OCI-LY3 (cell line): ENCODE data around the gene MYL6B.

Experiments
- H2AFZ ChIP-seq: fragments of 200-600, 300-600 bp; shearing (Covaris generic); 2 replicates; pipeline ENCODE4 v1.6.0; 2014; ENCODE audit warnings: antibody characterized with exemption, low read depth, low read length
- H3K27ac ChIP-seq: fragments of 200-600, 300-600 bp; sonication (generic); 2 replicates; pipeline ENCODE4 v1.5.1; 2014; ENCODE audit warnings: mild to moderate bottlenecking, low read length, moderate library complexity, mixed read lengths
- H3K27me3 ChIP-seq: fragments of 200-600, 300-600 bp; sonication (generic); 2 replicates; pipeline ENCODE4 v1.6.1; 2014; ENCODE audit warnings: low read depth, low read length, mixed read lengths
- H3K36me3 ChIP-seq: fragments of 200-600, 300-600 bp; sonication (generic); replicated peaks from 2 replicates; pipeline ENCODE3; 2014; ENCODE audit warnings: low read depth, low read length, mixed read lengths
- H3K4me1 ChIP-seq: fragments of 300-600, 200-600 bp; sonication (generic); 2 replicates; pipeline ENCODE4 v1.6.1; 2014; ENCODE audit warnings: low read length, mixed read lengths
- H3K4me2 ChIP-seq: fragments of 200-600, 300-600 bp; sonication (generic); 2 replicates; pipeline ENCODE4 v1.6.1; 2014; ENCODE audit warnings: low read length, mixed read lengths
- H3K4me3 ChIP-seq: fragments of 300-600, 200-600 bp; sonication (generic); 2 replicates; pipeline ENCODE4 v1.5.1; 2014; ENCODE audit warnings: antibody characterized with exemption, mild to moderate bottlenecking, low read length, moderate library complexity
- H3K79me2 ChIP-seq: fragments of 300-600, 200-600 bp; shearing (Covaris generic); 2 replicates; pipeline ENCODE4 v1.6.1; 2014; ENCODE audit warnings: mild to moderate bottlenecking, low read length, mixed read lengths
- H3K9ac ChIP-seq: fragments of 300-600, 200-600 bp; shearing (Covaris generic); 2 replicates; pipeline ENCODE4 v1.6.0; 2014; ENCODE audit warnings: mild to moderate bottlenecking, low read length, moderate library complexity
- H3K9me3 ChIP-seq: fragments of 200-600, 300-600 bp; shearing (Covaris generic); 2 replicates; pipeline ENCODE4 v1.6.1; 2014; ENCODE audit warnings: low read length, mixed read lengths; ENCODE audit not compliant: insufficient read depth
- H4K20me1 ChIP-seq: fragments of 200-600, 300-600 bp; sonication (generic); 2 replicates; pipeline ENCODE4 v1.6.1; 2016; ENCODE audit warnings: low read length, mixed read lengths; ENCODE audit not compliant: insufficient read depth
- EZH2phosphoT487 ChIP-seq: fragments of 200-600 bp; shearing (Covaris generic); IDR thresholded peaks from 2 replicates; pipeline ENCODE4 v1.6.1; 2018; ENCODE audit warnings: antibody characterized with exemption, mixed run types, low read depth
- TF ChIP-seq, protein P1 (sequence below): fragments of 200-600, 300-600 bp; sonication (generic); IDR thresholded peaks from 2 replicates; pipeline ENCODE4 v1.5.1; 2014; ENCODE audit warnings: antibody characterized with exemption, low read length, low read depth

The MYL6B gene

DNA sequence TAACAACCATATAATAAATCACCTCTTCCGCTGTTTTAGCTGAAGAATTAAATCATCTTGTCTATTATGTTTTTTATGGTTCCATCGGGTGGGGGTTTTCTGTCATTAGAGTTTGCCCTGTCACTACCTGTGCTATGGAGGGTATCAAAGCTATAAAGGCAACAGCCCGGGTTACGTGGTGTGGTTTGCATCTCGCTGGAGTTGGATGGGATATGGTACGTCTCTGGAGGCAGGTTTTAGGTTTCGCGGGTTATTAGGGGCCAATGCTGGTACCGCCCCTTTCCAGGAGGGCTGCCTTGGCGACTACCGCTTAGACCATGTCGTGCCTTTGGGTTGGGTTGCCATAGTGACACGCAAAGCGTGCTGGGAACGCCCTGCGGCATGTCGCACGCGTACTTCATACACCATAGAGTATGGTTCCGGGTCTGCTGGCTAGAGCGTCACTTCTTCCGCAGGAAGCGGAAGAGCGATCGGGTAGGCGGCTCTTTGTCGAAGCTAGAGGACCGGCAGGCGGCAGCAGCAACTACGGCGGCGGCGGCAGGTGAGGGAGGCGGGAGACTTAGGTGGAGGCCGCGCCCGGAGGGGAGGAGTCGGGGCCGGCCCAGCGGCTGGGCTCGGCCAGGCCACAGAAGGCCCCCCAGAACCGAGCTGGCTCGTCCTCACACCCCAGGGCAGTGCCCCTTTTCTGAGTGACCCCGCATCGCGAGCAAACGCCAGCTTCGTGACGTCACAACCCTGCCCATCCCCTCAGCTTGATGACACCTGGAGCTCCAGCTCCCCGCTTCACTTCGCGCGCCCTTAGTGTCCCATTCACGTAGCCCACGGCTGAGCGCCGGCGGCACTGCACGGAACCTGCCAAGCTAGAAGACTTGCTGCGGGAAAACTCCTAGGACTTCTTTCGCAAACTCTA, 34.4 kb upstream of the MYL6B start, which contains the start of gene ZC3H10:
Gene ZC3H10, plus strand, starts transcription at position 489 of the 910 bp plus-strand sequence. CDS start 2,297 bp downstream, outside the sequence.
- Histone ChIP-seq H3K79me2 (peaks cover 21% of the 10 kb centered on the region), H3K27ac (peak within 1 kb of the TSS; percentile 87), H3K27me3 (no peaks in the 10 kb centered on the region), H3K9ac (peak within 1 kb of the TSS; percentile 96), H3K9me3 (no peaks in the 10 kb centered on the region), H2AFZ (no peak within 1 kb of the TSS), H4K20me1 (no peaks in the 10 kb centered on the region), H3K36me3 (peaks cover 21% of the 10 kb centered on the region), H3K4me1 (peaks cover 18% of the 10 kb centered on the region), H3K4me3 (peak within 1 kb of the TSS; percentile 89), H3K4me2 (peak within 1 kb of the TSS; percentile 77)
- TF ChIP-seq EZH2phosphoT487 = no peak
- TF ChIP-seq, protein P1, sequence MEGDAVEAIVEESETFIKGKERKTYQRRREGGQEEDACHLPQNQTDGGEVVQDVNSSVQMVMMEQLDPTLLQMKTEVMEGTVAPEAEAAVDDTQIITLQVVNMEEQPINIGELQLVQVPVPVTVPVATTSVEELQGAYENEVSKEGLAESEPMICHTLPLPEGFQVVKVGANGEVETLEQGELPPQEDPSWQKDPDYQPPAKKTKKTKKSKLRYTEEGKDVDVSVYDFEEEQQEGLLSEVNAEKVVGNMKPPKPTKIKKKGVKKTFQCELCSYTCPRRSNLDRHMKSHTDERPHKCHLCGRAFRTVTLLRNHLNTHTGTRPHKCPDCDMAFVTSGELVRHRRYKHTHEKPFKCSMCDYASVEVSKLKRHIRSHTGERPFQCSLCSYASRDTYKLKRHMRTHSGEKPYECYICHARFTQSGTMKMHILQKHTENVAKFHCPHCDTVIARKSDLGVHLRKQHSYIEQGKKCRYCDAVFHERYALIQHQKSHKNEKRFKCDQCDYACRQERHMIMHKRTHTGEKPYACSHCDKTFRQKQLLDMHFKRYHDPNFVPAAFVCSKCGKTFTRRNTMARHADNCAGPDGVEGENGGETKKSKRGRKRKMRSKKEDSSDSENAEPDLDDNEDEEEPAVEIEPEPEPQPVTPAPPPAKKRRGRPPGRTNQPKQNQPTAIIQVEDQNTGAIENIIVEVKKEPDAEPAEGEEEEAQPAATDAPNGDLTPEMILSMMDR = peak; percentile 39

DNA sequence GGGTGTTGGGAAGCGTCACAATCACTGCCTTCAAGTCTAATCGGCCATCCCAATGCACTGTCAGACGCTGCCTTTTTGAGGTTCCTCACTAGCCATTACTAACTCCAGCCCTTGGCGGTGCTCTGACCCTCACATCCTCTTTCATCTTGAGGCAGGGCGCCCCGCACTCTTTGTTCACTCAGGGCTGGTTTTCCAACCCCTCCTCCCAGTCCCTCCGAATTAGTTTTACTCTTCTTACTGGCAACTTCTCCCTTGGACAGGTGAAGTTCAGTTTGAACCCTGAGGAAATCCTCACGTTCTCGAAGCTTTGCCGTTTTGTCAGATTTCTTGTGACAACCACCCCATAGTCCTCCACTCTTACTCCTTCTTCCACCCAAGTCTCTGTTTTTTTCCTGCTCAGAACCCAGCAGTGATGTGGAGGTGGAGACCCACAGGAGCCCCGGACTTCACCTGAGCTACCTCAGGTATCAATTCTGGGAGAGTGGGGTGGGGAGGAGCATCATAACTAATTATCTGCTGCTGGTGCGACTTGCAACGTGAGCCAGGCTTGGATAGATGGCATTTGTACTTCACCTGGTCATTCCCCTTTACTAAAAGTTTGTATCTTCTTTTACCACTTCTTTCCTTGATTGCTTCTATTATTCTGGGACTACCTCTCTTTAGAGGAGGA, 33.6 kb upstream of the MYL6B start:
- H3K4me3 ChIP-seq = peak overlapping the region; percentile 89
- H3K4me1 ChIP-seq = peaks cover 18% of the 10 kb centered on the region
- H3K27me3 ChIP-seq = no peaks in the 10 kb centered on the region
- H3K36me3 ChIP-seq = peaks cover 17% of the 10 kb centered on the region
- H3K79me2 ChIP-seq = peaks cover 21% of the 10 kb centered on the region
- no peaks in the 10 kb centered on the region for H4K20me1 ChIP-seq
- peak overlapping the region; percentile 72 for H3K4me2 ChIP-seq
- peak overlapping the region; percentile 69 for H3K27ac ChIP-seq
- no peak overlapping the region for H2AFZ ChIP-seq
- peak overlapping the region; percentile 76 for H3K9ac ChIP-seq
- no peaks in the 10 kb centered on the region for H3K9me3 ChIP-seq
- TF ChIP-seq, protein P1 = no peak
- no peak for TF ChIP-seq EZH2phosphoT487

DNA sequence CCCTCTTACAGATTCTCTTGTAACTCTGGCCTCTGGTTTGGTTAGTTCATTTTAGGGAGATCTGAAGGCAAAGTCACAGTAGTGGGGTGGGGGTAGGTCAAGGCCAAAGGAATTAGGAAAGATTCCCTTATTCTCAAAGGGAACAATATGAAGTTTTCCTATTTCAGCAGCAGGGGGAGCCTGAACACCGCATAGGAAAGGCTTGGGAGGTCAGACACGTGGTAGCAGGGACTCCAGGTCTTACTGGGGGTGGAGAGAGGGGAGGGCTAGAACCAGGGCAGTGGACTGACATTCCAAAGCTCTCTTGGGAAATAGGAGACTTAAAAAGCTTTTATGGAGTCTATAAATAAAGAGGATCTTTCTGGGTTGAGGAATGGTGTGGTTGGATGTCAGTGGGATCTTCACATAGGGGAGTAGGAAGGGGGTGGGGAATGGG, 33.0 kb upstream of the MYL6B start:
- Histone ChIP-seq H3K4me2 (peak overlapping the region; percentile 72), H3K27ac (peak overlapping the region; percentile 69), H4K20me1 (no peaks in the 10 kb centered on the region), H3K79me2 (peaks cover 21% of the 10 kb centered on the region), H3K4me3 (peak overlapping the region; percentile 89), H3K27me3 (no peaks in the 10 kb centered on the region), H3K9ac (peak overlapping the region; percentile 76), H3K36me3 (peaks cover 14% of the 10 kb centered on the region), H2AFZ (no peak overlapping the region), H3K9me3 (no peaks in the 10 kb centered on the region), H3K4me1 (peaks cover 18% of the 10 kb centered on the region)
- TF ChIP-seq EZH2phosphoT487 = no peak
- TF ChIP-seq, protein P1 = peak; percentile 72
